ENCODE data around the gene TBC1D23.

GRCh38 chr3:100311011-100311410 is 50.2 kb downstream of the TBC1D23 start:
- TF ChIP-seq RFX5 (IDR thresholded peaks at IDR 0.05; ENCODE audit: low read length), result no peak
- TF ChIP-seq CTCF (IDR thresholded peaks at IDR 0.05), result no peak
- TF ChIP-seq RAD21 (IDR thresholded peaks at IDR 0.05; ENCODE audit: low read length), result no peak
